ES-I3 (cell line): Measurements from ENCODE around the gene KCNJ10.
A peak's percentile ranks its signal among the peaks of the same experiment; 100 is the strongest.

Experiments
- H3K36me3 ChIP-seq: 2 replicates; pipeline ENCODE4 v1.6.1; 2013; ENCODE audit warnings: mild to moderate bottlenecking, low read length, control low read depth, moderate library complexity; ENCODE audit not compliant: insufficient read depth
- H3K4me1 ChIP-seq: 2 replicates; pipeline ENCODE4 v1.6.1; 2013; ENCODE audit warnings: mild to moderate bottlenecking, control low read depth, low read length; ENCODE audit not compliant: insufficient read depth
- H3K9ac ChIP-seq: 2 replicates; pipeline ENCODE4 v1.6.1; 2013; ENCODE audit warnings: low read depth, mild to moderate bottlenecking, low read length, moderate library complexity
- H3K9me3 ChIP-seq: 2 replicates; pipeline ENCODE4 v1.6.1; 2013; ENCODE audit warnings: mild to moderate bottlenecking, low read length, moderate library complexity; ENCODE audit not compliant: control insufficient read depth, insufficient read depth

The KCNJ10 gene

DNA sequence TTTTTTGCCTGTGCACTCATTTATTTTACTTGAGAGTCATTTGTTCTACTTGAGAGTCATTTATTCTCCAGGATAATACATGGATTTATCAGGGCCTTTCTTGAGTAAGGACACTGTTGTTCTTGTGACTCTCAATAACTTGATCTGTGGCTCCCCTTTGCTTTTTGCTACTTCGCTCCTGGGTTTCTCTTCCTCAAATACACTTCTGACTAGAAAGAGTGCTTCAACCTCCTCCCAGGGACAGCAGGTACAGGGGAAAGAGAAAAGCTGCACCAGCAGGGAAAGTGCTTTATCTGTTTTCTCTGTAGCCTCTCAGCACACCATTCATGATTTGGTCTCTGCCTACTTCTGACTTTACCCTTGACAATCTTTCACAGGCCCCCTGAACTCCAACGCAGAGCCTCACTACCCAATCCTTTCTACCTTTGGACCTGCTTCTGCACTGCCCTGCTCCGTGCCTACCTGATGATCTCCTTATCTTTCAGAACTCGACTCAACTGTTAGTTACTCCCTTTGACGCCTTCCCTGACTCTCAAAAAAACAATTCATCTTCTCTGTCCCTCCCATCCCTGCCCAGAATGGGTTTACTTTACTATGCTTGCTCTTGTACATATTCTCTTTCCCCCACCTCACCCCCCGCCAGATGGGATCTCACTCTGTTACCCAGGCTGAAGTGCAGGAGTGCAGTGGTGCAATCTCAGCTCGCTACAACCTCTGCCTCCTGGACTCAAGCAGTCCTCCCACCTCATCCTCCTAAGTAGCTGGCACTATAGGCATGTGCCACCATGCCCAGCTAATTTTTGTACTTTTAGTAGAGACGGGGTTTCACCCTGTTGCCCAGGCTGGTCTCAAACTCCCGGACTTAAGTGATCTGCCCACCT lies 22.6 kb downstream of the KCNJ10 start:
- Histone ChIP-seq H3K4me1 (peaks cover 11% of the 10 kb centered on the region), H3K9me3 (no peaks in the 10 kb centered on the region), H3K36me3 (no peaks in the 10 kb centered on the region), H3K9ac (no peak overlapping the region)

DNA sequence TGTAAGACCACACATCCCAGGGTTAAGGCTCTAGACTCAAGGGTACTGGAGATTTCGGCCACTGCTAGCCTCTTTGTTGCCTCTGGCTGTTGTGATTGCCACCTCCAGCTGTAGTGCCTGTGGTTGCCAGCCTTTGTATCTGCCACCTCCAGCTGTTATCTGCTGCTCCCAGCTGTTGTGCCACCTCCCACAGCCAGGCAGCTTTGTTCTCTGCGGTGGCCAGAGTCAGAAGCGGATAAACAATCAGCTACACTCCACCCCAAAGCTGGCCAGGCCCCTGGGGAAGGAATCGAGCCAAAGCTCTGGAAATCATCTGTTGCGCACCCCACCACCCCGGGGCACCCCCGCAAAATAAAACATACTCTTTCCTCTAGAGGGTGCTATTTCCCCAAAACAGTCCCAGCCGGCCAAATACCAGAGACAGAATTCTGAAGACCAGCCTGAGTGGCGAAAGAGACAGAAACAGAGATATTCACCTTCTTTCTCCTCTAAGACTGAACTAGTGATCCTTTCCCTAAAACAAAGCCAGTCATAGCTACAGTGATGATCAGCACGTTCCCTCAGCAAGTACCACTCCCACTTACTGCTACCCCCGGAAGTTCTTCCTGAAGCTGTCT lies 23.4 kb downstream of the KCNJ10 start:
- Histone ChIP-seq H3K4me1 (peaks cover 11% of the 10 kb centered on the region), H3K9me3 (no peaks in the 10 kb centered on the region), H3K36me3 (no peaks in the 10 kb centered on the region), H3K9ac (no peak overlapping the region)

DNA sequence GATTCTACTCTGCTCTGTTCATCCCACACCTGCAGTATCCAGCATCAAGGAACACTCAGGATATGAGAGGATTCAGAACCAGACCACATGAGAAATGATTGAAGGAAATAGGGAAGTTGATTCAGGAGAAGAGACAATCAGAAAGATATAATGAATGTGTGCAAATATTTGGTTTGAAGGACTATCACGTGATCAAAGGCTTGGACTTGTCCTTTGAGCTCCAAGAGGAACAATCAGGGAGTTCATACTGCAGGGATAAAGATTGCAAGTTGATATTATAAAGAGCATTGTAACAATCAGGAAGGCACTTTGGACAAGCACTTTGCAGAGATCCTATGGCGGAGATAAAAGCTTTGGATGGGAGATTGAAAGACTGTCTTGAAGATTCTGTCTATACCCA lies 24.3 kb downstream of the KCNJ10 start:
- H3K9ac ChIP-seq = no peak overlapping the region
- no peaks in the 10 kb centered on the region for H3K36me3 ChIP-seq
- no peaks in the 10 kb centered on the region for H3K9me3 ChIP-seq
- H3K4me1 ChIP-seq = peaks cover 11% of the 10 kb centered on the region

DNA sequence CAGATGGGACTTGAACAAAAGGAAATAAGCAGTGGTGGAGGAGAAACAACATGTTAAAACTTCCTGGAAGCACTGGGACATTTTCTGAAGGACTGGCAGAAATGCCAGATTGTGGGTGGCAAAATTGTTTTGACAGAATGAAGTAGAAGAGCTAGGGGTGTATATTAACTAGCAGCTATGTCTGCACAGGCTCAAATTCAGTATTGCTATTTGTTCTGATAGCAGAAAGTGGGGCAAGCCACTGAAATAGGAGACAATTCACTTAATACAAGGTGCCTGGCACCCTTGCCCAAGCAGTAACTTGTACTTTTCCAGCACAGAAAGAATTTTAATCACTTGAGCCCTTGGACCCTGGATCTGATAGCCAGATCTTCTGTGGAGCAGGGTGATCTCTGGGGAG lies 26.4 kb downstream of the KCNJ10 start:
- no peaks in the 10 kb centered on the region for H3K36me3 ChIP-seq

DNA sequence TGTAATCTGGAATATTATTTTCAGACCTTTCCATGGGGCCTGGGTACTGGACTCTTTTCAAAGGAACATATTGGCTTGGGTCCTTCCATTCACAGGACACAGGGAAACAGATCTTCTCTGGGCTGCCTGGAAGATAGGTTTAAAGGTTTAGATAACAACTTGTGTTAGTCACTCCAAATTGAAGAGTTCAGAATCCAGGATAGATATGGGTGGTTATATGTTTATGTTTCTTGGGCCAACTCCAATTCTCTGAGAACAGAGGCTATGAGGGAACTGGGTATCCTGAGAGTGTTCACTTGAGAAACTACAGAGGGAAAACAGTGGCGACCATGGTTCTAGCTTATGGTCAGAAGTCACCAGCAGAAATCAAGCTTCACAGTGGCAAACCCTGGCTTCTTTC lies 29.5 kb downstream of the KCNJ10 start:
- H3K9ac ChIP-seq = no peak overlapping the region
- H3K4me1 ChIP-seq = no peaks in the 10 kb centered on the region
- H3K36me3 ChIP-seq = no peaks in the 10 kb centered on the region
- no peaks in the 10 kb centered on the region for H3K9me3 ChIP-seq

More for the DNA sequence above, 26.4 kb downstream of the KCNJ10 start:
- Histone ChIP-seq H3K4me1 (peaks cover 6% of the 10 kb centered on the region), H3K9me3 (no peaks in the 10 kb centered on the region), H3K9ac (no peak overlapping the region)

DNA sequence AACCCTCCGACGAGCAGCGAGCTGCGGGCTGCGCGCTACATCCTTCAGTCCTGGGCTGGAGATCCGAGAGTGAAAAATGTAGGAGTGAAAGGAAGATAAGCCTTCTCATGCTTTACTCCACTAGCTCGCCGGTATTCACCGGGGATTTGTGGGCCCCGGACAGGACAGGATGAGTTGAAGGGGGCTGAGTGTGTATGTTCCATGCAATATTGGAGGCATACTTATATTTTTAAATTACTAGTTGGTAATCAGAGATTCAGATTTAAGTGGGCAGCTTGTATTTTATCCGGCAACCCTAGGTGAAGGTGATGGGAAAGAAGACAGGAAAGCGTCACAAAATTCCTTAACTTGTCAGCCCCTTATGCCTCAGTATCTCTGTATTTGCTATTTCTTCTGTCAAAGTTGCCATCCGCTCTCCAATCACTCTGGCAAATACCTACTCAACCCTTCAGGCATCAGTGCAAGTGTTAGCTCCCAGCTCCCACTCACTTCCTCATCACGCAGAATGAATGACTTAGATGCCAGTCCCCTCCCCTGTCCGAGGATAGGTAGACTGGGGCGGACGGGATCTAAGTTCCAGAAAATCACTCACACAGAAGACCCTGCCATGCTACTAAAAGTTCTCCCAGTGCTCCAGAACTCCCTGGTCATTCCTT lies 37.7 kb downstream of the KCNJ10 start:
- Histone ChIP-seq H3K9me3 (no peaks in the 10 kb centered on the region), H3K4me1 (no peaks in the 10 kb centered on the region; the same call in 1 of the 2 replicates), H3K9ac (peak overlapping the region; percentile 83), H3K36me3 (no peaks in the 10 kb centered on the region)

DNA sequence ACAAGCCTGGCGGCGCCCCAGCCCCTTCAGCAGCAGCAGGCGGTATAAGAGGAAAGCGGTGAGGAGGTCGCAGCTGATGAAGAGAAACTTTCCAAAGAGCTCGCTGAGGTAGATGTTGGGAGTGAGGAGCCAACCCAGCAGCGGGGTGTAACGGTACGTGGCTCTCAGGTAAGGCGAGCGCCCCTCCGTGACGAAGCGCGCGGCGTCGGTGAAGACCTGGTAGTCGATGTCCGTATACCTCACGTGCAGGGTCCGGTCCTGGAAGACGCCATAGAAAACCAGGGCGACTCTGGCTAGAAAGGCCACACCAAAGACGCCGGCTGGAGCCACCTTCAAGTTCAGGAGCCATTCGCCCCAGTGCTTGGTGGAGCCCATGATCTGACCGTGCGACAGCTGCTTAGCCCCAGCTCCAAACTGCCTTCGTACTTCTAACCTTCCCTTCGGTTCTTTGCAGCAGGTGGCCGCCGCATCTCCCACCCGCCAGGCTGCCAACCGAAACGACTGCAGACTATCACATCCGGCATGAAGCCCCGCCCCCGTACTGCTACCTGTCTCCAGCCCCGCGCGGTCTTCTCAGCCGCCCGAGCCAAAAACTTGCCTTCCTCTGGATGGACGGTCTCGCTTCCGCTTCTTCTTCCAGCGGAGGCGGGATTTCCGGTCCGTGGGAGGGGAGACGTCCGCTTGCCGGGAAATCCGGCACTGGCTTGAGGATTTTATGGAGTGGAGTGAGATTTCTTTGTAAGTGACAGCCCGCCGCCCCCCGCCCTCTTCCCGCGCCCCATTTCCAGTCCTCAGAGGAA lies 38.4 kb downstream of the KCNJ10 start, which contains the start of gene PIGM:
PIGM (minus strand) TSS at position 626 of the 800 bp plus-strand sequence; CDS start at position 375, 251 bp downstream.
- H3K9ac ChIP-seq = peak within 1 kb of the TSS; percentile 83
- H3K9me3 ChIP-seq = no peaks in the 10 kb centered on the region
- H3K36me3 ChIP-seq = no peaks in the 10 kb centered on the region
- no peaks in the 10 kb centered on the region; the same call in 1 of the 2 replicates for H3K4me1 ChIP-seq

DNA sequence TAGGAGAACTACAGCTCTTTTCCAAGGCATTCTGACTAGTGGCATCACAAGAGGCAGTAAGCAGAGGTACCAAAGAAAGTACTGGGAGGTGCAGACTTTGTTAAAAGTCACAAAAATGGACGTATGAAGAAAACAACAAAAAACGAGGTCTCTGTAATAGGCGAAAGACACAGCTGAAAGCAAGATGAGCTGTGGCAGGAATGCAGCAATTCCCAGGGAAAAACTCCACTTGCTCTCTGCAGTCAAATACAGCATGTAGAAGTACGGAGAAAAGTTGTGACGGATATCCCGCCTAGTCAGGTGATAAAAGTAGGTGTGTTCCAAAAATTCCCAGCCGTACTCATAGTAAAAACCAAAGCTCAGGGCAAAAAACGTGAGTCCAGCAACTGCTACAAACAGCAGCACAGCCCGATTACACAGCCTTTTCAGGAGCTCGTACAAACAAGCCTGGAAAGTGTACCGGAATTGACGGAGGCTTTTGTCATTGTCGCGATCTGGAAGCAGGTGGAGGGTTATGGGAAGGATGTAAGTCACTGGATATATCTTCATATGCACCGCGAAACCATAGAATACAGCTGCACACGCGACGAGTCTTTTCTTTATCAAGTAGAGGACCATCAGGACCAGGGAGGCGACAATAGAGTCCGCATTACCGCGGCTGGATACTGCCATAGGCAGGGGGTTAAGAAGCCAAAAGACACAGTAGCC lies 39.1 kb downstream of the KCNJ10 start:
- no peaks in the 10 kb centered on the region; the same call in 1 of the 2 replicates for H3K4me1 ChIP-seq
- no peaks in the 10 kb centered on the region for H3K9me3 ChIP-seq
- peak overlapping the region; percentile 83 for H3K9ac ChIP-seq
- H3K36me3 ChIP-seq = no peaks in the 10 kb centered on the region

DNA sequence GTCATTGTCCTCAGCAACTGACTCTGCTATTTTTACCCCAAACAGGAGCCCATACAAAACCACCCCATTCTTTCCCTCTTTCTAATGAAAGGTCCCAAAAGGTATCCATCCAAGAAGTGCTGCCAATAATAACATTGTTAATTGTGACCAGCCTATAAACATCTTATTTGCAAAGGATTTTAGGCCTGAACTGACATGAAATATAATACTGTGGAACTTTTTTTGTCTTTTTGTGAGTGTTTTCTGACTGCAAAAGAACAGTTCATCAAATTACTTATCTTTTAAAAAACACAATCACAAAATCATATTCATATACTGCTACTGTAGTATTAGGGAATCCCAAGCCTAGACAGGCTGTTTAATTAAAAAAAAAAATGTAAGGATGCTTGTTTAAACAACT lies 41.5 kb downstream of the KCNJ10 start:
- no peak overlapping the region for H3K9ac ChIP-seq
- H3K36me3 ChIP-seq = no peaks in the 10 kb centered on the region
- H3K9me3 ChIP-seq = no peaks in the 10 kb centered on the region
- H3K4me1 ChIP-seq = no peaks in the 10 kb centered on the region; the same call in 1 of the 2 replicates

DNA sequence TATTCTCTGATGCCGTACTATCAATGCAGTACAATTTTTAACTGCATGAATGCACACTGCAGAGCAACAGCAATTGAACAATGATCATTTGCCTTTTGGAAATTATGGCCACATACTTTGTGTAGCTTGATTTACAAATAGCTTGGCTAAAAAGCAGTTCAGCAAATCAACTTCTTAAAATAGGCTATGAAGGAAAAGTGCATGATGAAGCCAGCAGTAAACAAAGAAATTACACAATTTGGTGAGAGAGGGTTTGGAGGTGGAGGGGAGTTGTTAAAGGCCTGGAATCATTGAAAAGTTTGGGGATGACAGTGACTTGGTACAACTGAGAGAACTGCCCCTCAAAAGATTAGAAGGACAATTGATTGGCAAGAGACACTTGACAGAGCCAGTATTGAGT lies 44.6 kb downstream of the KCNJ10 start:
- H3K4me1 ChIP-seq = no peaks in the 10 kb centered on the region; the same call in 1 of the 2 replicates
- H3K9ac ChIP-seq = no peak overlapping the region
- H3K9me3 ChIP-seq = no peaks in the 10 kb centered on the region
- H3K36me3 ChIP-seq = no peaks in the 10 kb centered on the region

DNA sequence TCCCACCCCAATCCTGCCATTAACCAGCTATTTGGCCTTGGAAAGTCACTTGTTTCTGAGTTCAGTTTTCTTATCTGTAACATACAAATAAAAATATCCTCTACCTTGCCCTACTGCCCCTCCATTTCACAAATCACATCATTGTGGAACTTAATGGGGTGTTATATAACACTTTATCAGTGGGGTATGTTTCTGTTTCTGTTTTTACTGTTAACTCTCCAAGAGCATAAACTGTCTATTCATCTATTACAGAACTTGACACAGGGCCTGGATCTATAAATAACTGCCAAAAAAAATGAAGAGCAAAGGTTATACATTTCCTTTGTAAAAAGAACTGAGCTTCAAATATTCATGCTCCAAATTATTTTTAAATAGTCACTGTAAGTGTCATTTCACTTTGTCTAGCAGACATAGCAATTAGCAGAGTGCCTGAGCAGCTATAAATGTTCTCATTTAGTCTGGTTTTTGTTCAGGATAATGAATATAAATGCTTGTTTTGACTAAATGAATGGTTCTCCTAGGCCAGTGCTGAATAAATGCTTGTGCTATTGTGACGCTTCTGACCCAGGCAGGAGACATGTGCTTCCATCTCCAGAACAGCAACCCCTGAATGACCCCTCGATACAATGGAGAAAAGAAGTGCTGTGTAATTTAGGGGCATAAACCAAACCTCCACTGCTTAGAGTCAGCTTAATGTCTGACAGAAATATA lies 45.6 kb downstream of the KCNJ10 start:
- no peaks in the 10 kb centered on the region; the same call in 1 of the 2 replicates for H3K4me1 ChIP-seq
- H3K9me3 ChIP-seq = no peaks in the 10 kb centered on the region
- no peaks in the 10 kb centered on the region for H3K36me3 ChIP-seq
- no peak overlapping the region for H3K9ac ChIP-seq

DNA sequence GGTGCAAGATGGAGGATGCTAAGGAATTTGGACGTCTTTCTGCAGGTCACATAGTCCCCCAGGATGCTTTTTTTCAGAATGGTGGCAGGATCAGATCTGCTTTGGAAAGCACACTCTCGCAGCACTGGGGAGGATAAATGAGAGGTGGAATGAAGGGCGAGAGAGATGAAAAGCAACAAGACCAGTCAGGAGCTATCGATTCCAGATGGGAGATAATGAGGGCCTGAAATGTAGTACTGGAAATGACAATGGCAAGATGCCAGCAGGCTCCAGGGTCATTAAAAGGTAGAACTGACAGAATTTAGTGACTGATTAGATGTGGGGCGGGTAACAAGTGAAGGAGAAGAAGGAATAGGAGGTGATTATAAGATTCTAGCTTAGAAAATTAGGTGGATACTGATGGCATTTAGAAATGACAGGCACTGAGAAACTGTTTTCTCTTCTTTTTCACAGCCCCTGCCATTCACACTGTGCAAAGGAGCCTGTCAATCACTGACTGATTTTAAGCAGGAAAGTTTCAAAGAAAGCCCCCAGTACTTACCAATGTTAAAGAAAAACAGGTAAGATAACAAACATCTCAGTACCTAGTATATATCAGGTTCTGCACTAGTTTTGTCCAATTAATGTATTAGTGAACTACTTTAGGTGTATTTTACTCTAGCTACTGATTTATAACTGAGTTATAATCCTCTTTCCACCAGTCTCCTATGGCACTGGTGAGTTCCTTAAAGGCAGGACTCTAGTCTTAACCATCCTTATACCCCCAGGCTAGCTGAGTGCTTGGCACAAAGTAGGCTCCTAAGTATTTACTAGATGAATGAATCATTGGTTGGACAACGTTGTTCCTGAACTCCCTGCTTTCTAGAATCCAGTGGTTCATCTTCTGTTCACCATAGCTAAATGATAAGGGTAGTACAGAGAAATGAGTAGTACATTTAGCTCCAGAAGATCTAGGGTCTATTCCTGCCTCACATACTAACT lies 47.3 kb downstream of the KCNJ10 start:
- H3K4me1 ChIP-seq = peaks cover 7% of the 10 kb centered on the region
- H3K9me3 ChIP-seq = no peaks in the 10 kb centered on the region
- H3K9ac ChIP-seq = no peak overlapping the region
- no peaks in the 10 kb centered on the region for H3K36me3 ChIP-seq
